ENCODE data around the gene PLEKHA5. TPM values are rescaled to one million over a fixed set of nuclear protein-coding genes. Genes with fewer than 3 reads are reported as not detected.

The PLEKHA5 gene
- total RNA-seq, 4 donors from 2014 or later, result 25.8 to 65.5 (median 34.1) TPM

DNA sequence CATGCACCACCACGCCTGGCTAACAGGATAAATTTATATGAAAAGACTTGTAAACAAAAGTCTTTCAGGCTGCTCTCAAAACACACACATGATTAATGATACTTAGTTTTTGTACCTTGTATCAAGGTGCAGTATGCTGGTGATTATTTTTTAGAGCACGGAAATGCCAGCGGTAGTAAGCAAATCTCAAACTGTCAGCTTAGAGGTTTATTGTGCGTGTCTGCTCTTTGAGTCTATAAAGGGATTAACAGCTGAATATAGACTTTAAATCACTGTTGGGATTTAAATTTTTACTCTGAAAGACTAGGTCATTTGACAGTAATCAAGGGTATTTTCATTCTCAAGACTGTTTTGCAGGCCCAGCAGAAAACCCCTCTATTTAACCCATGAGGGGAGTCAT, 50.5 kb downstream of the PLEKHA5 start:
- Histone ChIP-seq H3K27me3 (no peaks in the 10 kb centered on the region), H3K4me3 (no peak overlapping the region), H3K27ac (no peak overlapping the region), H3K4me1 (no peaks in the 10 kb centered on the region), H3K36me3 (peaks cover 3% of the 10 kb centered on the region), H3K9me3 (no peaks in the 10 kb centered on the region)
- TF ChIP-seq POLR2AphosphoS5 (IDR thresholded peaks at IDR 0.05) (no peak), EP300 (IDR thresholded peaks at IDR 0.05) (no peak), POLR2A (IDR thresholded peaks at IDR 0.05) (no peak)
- TF ChIP-seq, protein P1, sequence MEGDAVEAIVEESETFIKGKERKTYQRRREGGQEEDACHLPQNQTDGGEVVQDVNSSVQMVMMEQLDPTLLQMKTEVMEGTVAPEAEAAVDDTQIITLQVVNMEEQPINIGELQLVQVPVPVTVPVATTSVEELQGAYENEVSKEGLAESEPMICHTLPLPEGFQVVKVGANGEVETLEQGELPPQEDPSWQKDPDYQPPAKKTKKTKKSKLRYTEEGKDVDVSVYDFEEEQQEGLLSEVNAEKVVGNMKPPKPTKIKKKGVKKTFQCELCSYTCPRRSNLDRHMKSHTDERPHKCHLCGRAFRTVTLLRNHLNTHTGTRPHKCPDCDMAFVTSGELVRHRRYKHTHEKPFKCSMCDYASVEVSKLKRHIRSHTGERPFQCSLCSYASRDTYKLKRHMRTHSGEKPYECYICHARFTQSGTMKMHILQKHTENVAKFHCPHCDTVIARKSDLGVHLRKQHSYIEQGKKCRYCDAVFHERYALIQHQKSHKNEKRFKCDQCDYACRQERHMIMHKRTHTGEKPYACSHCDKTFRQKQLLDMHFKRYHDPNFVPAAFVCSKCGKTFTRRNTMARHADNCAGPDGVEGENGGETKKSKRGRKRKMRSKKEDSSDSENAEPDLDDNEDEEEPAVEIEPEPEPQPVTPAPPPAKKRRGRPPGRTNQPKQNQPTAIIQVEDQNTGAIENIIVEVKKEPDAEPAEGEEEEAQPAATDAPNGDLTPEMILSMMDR (IDR thresholded peaks at IDR 0.05), result no peak
- WGBS, result 98% methylated on average over 4 of the region's 4 CpGs
- DNase-seq (ENCODE audit: low spot score in 2 of 2), result no peak

DNA sequence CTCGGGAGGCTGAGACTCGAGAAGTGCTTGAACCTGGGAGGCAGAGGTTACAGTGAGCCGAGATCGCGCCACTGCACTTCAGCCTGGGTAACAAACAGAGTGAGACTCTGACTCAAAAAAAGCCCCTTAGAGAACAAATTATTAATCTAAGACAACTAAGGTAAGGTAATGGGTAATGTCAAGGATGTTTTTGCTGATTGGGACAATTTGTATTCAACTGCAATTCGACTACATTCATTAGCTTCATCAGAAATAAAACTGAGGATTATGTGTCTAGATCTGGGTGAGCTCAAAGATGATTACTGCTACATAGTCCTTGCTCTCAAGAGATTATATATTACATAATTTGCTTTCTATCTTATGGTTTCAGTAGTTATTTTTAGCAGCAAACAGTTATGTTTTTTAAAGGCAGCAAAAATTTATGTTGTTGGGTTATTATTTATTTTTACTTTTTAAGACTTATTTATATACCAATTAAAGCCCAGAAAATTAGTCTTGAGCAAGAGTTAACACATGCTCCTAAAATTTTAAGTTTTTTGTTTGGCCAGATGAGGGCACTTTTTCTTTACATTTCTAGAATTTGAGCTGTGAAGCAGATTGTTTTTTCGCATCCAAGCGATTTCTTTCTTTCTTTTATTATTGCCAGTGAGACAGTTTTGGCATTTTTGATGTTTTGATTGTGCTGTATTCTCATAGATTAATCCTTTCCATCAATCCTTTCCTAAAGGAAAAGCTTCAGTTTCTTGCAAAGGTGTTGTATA, 52.3 kb downstream of the PLEKHA5 start:
- 82% methylated on average over 8 of the region's 8 CpGs for WGBS
- DNase-seq (ENCODE audit: low spot score in 2 of 2), result no peak
- Histone ChIP-seq H3K9me3 (no peaks in the 10 kb centered on the region), H3K27me3 (no peaks in the 10 kb centered on the region), H3K4me1 (peaks cover 8% of the 10 kb centered on the region), H3K27ac (no peak overlapping the region), H3K4me3 (no peak overlapping the region), H3K36me3 (no peaks in the 10 kb centered on the region)
- TF ChIP-seq, protein P1 (IDR thresholded peaks at IDR 0.05), result no peak
- TF ChIP-seq POLR2A (IDR thresholded peaks at IDR 0.05), result no peak
- no peak for TF ChIP-seq POLR2AphosphoS5 (IDR thresholded peaks at IDR 0.05)
- TF ChIP-seq EP300 (IDR thresholded peaks at IDR 0.05), result no peak

DNA sequence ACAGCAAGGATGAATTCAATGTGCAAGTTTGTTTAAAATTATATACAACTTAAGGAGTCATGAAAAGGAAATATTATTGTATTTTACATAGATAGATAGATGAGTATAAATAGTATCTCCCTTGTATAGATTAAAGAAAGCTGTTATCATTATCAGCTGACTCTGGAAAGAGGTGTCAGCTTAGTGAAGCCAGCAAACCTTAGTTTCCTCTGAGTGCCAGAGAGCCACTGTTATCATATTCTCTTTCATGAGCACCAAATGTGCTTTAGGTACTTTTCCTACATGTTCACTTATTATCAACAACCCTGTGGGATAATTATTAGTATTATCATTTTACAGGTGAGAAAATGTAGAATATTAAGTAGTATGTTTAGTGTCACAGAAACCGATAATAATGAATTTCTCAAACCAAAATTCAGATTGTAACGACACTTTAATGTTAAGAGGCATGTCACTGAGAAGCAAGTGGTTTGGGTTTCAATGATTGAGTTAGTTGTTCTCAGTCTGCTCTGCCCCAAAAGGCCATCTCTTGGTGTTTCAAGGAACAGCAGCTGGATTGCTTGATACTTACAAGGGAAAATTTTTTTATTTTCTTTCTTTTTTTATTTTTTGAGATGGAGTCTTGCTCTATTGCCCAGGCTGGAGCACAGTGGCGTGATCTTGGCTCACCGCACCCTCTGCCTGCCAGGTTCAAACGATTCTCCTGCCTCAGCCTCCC, 53.7 kb downstream of the PLEKHA5 start:
- peaks cover 16% of the 10 kb centered on the region for H3K4me1 ChIP-seq
- H3K27ac ChIP-seq, result no peak overlapping the region
- H3K9me3 ChIP-seq, result no peaks in the 10 kb centered on the region
- no peaks in the 10 kb centered on the region for H3K36me3 ChIP-seq
- no peak for TF ChIP-seq POLR2A (IDR thresholded peaks at IDR 0.05)
- no peak for TF ChIP-seq POLR2AphosphoS5 (IDR thresholded peaks at IDR 0.05)
- TF ChIP-seq, protein P1 (IDR thresholded peaks at IDR 0.05), result no peak
- no peak for TF ChIP-seq EP300 (IDR thresholded peaks at IDR 0.05)
- 94% methylated on average over 5 of the region's 5 CpGs for WGBS
- DNase-seq (ENCODE audit: low spot score in 2 of 2), result no peak
- no peak overlapping the region for H3K4me3 ChIP-seq
- H3K27me3 ChIP-seq, result no peaks in the 10 kb centered on the region

DNA sequence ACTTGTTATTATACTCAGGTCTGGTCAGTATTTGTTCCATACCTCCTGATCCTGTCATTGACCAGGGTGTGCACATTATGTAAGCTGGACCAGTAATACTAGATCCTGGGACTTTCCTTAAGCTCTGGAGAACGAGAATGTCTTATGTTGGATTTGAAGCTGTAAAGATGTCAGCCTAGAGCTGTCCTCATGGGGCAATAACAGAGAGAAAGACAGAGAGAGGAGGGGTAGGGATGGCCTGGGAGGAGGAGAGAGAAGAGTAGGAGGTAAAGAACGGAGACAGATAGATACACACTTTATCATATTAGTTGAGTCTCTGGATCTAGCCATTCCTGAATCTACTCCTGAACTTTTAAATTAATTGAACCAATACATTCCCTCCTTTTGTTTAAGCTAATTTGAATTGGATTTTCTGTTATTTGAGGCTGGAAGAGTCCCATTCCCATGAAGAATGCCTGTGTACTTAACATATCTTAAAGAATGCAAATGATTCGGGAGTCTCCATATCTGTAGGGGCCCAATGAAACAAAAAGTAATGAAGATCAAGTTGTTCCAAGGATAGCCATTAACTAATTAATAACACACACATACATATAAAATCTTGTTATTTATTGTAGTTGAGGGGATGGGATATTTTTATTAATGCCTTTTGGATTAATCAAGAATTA, 55.9 kb downstream of the PLEKHA5 start:
- Histone ChIP-seq H3K4me3 (no peak overlapping the region), H3K9me3 (no peaks in the 10 kb centered on the region), H3K27me3 (no peaks in the 10 kb centered on the region), H3K27ac (no peak overlapping the region), H3K36me3 (no peaks in the 10 kb centered on the region), H3K4me1 (peaks cover 19% of the 10 kb centered on the region)
- DNase-seq (ENCODE audit: low spot score in 2 of 2), result no peak
- TF ChIP-seq EP300 (IDR thresholded peaks at IDR 0.05) (no peak), POLR2AphosphoS5 (IDR thresholded peaks at IDR 0.05) (no peak), POLR2A (IDR thresholded peaks at IDR 0.05) (no peak)
- TF ChIP-seq, protein P1 (IDR thresholded peaks at IDR 0.05), result no peak
- WGBS, result 74% methylated on average over 3 of the region's 3 CpGs
